SU-DHL-6 (cell line): Measurements from ENCODE around the gene CRK.
"Not testable (repeated sequence)": the region's sequence is repeated elsewhere in the genome, so short reads cannot be mapped to it uniquely, and the experiment has no call there.

Experiments
- H2AFZ ChIP-seq: fragments of 200-600 bp; sonication (generic); 2 replicates; pipeline ENCODE4 v1.6.1; 2014; ENCODE audit warnings: low read depth, mild to moderate bottlenecking, moderate library complexity, mixed read lengths, antibody characterized with exemption, low read length; ENCODE audit not compliant: severe bottlenecking
- H3F3A ChIP-seq: fragments of 200-600 bp; shearing (Covaris generic); 2 replicates; pipeline ENCODE4 v1.6.0; 2016; ENCODE audit warnings: antibody characterized with exemption, mild to moderate bottlenecking; ENCODE audit not compliant: insufficient read depth
- H3K27ac ChIP-seq: fragments of 200-600 bp; sonication (generic); 2 replicates; pipeline ENCODE4 v1.5.1; 2016; ENCODE audit warnings: low read depth, mild to moderate bottlenecking, low read length, moderate library complexity, mixed read lengths
- H3K27me3 ChIP-seq: fragments of 200-600 bp; sonication (generic), shearing (Covaris generic); 2 replicates; pipeline ENCODE4 v1.6.0; 2014; ENCODE audit warnings: mild to moderate bottlenecking, low read length
- H3K36me3 ChIP-seq: fragments of 200-600 bp; sonication (generic); 2 replicates; pipeline ENCODE4 v1.6.1; 2014; ENCODE audit warnings: mild to moderate bottlenecking, low read length, mixed read lengths
- H3K4me2 ChIP-seq: fragments of 300-600, 200-600 bp; shearing (Covaris generic), sonication (generic); 2 replicates; pipeline ENCODE4 v1.6.0; 2014; ENCODE audit warnings: low read length, low read depth, mild to moderate bottlenecking; ENCODE audit not compliant: poor library complexity, severe bottlenecking
- H3K4me3 ChIP-seq: fragments of 200-600 bp; sonication (generic); 2 replicates; pipeline ENCODE4 v1.5.1; 2014; ENCODE audit warnings: antibody characterized with exemption, low read length, mild to moderate bottlenecking, mixed read lengths; ENCODE audit not compliant: insufficient read depth, poor library complexity, severe bottlenecking
- H3K79me2 ChIP-seq: fragments of 200-600 bp; sonication (generic); 2 replicates; pipeline ENCODE4 v1.6.1; 2014; ENCODE audit warnings: mild to moderate bottlenecking, low read length, moderate library complexity; ENCODE audit not compliant: insufficient read depth
- H3K9ac ChIP-seq: fragments of 200-600 bp; sonication (generic); 2 replicates; pipeline ENCODE4 v1.7.0; 2014; ENCODE audit warnings: mild to moderate bottlenecking, low read length
- H3K9me2 ChIP-seq: fragments of 200-600 bp; sonication (generic); replicated peaks from 2 replicates; pipeline ENCODE4 v1.6.1; 2014; ENCODE audit warnings: low read length; ENCODE audit not compliant: insufficient read depth
- H3K9me3 ChIP-seq: fragments of 200-600 bp; sonication (generic); 2 replicates; pipeline ENCODE4 v1.6.1; 2014; ENCODE audit warnings: low read length, mixed read lengths; ENCODE audit not compliant: insufficient read depth
- H4K20me1 ChIP-seq: fragments of 200-600 bp; sonication (generic); 2 replicates; pipeline ENCODE4 v1.6.1; 2014; ENCODE audit warnings: low read depth, mild to moderate bottlenecking, antibody characterized with exemption, low read length, moderate library complexity, mixed read lengths
- CTCF ChIP-seq: fragments of 200-600 bp; sonication (generic); IDR thresholded peaks from one replicate; pipeline ENCODE4 v1.5.1; 2017; ENCODE audit warnings: antibody characterized with exemption, mild to moderate bottlenecking, low read length, moderate library complexity; ENCODE audit not compliant: insufficient read depth, poor library complexity, severe bottlenecking
- EZH2phosphoT487 ChIP-seq: fragments of 200-600 bp; sonication (generic), shearing (Covaris generic); conservative IDR thresholded peaks from 2 replicates; pipeline ENCODE4 v1.6.1; 2018; ENCODE audit warnings: mild to moderate bottlenecking, antibody characterized with exemption, low read length, moderate library complexity, mixed read lengths

Gene CRK

GRCh38 chr17:1398028-1398427, 58.0 kb downstream of the CRK start:
- H3K79me2 ChIP-seq: peaks cover 70% of the 10 kb centered on the region
- peaks cover 5% of the 10 kb centered on the region; the same call in 1 of the 2 replicates for H3K36me3 ChIP-seq
- TF ChIP-seq CTCF (no peak), EZH2phosphoT487 (no peak)
- H3K4me2 ChIP-seq: peak overlapping the region; percentile 90
- H3F3A ChIP-seq: peaks cover 11% of the 10 kb centered on the region
- peak overlapping the region; percentile 87 for H3K9ac ChIP-seq
- H3K9me2 ChIP-seq: no peaks in the 10 kb centered on the region
- peak overlapping the region; percentile 83 for H3K4me3 ChIP-seq
- H3K27ac ChIP-seq: peak overlapping the region; percentile 85; the same call in 1 of the 2 replicates
- peaks cover 25% of the 10 kb centered on the region for H4K20me1 ChIP-seq
- H3K9me3 ChIP-seq: no peaks in the 10 kb centered on the region
- no peak overlapping the region for H2AFZ ChIP-seq
- no peaks in the 10 kb centered on the region for H3K27me3 ChIP-seq

GRCh38 chr17:1395876-1396665, 60.0 kb downstream of the CRK start:
- Histone ChIP-seq H3F3A (peaks cover 14% of the 10 kb centered on the region), H3K4me2 (peak overlapping the region; percentile 65), H3K79me2 (peaks cover 89% of the 10 kb centered on the region), H4K20me1 (peaks cover 39% of the 10 kb centered on the region)
- not testable (repeated sequence) for H2AFZ ChIP-seq, H3K27me3 ChIP-seq, H3K9ac ChIP-seq, H3K4me3 ChIP-seq, H3K36me3 ChIP-seq, H3K9me2 ChIP-seq, H3K27ac ChIP-seq, H3K9me3 ChIP-seq

- Histone ChIP-seq H3K9me3 (no peaks in the 10 kb centered on the region), H3F3A (peaks cover 33% of the 10 kb centered on the region)
Observed at GRCh38 chr17:1391577-1391976, 64.5 kb downstream of the CRK start.

More at GRCh38 chr17:1391577-1391976, 64.5 kb downstream of the CRK start:
- Histone ChIP-seq H3K9me2 (no peaks in the 10 kb centered on the region), H3K27ac (no peak overlapping the region), H3K4me3 (no peak overlapping the region), H3K9ac (no peak overlapping the region), H3K4me2 (peak overlapping the region; percentile 25), H3K36me3 (no peaks in the 10 kb centered on the region; the same call in 1 of the 2 replicates), H4K20me1 (peaks cover 48% of the 10 kb centered on the region), H3K79me2 (peaks cover 100% of the 10 kb centered on the region), H2AFZ (no peak overlapping the region), H3K27me3 (no peaks in the 10 kb centered on the region)
- TF ChIP-seq CTCF (no peak), EZH2phosphoT487 (no peak)
